HG03439 (cell line): ENCODE data around the gene NAT9.

ENCODE experiments used
- ATAC-seq: cut with Tn5 transposase; IDR thresholded peaks from one replicate; pipeline ENCODE4 v1.9.1; 2021; ENCODE audit warnings: mild to moderate bottlenecking, moderate library complexity; ENCODE audit not compliant: unreplicated experiment

The NAT9 gene

GRCh38 chr17:74763565-74764387 lies 12.4 kb downstream of the NAT9 start:
- ATAC-seq: no peak

GRCh38 chr17:74761931-74762330 lies 14.2 kb downstream of the NAT9 start:
- ATAC-seq: no peak

GRCh38 chr17:74761419-74761818 lies 14.7 kb downstream of the NAT9 start:
- ATAC-seq: no peak

- no peak for ATAC-seq
These were observed 15.6 kb downstream of the NAT9 start for GRCh38 chr17:74760404-74761105.

- no peak for ATAC-seq
These were observed 16.2 kb downstream of the NAT9 start for GRCh38 chr17:74759941-74760340.

GRCh38 chr17:74759243-74759801 lies 16.8 kb downstream of the NAT9 start:
- no peak for ATAC-seq

GRCh38 chr17:74758848-74759168 lies 17.3 kb downstream of the NAT9 start:
- ATAC-seq: no peak

- no peak for ATAC-seq
These were observed 18.0 kb downstream of the NAT9 start for GRCh38 chr17:74757931-74758847.

- no peak for ATAC-seq
These were observed 18.6 kb downstream of the NAT9 start for GRCh38 chr17:74757502-74757901.

- ATAC-seq: no peak
These were observed 19.3 kb downstream of the NAT9 start for GRCh38 chr17:74756891-74757290.

GRCh38 chr17:74755533-74755932 lies 20.6 kb downstream of the NAT9 start:
- no peak for ATAC-seq

GRCh38 chr17:74754832-74755231 lies 21.3 kb downstream of the NAT9 start:
- no peak for ATAC-seq

GRCh38 chr17:74752822-74753401 lies 23.2 kb downstream of the NAT9 start:
- ATAC-seq: no peak

GRCh38 chr17:74752415-74752814 lies 23.7 kb downstream of the NAT9 start:
- ATAC-seq: no peak

- ATAC-seq: no peak
These were observed 25.6 kb downstream of the NAT9 start for GRCh38 chr17:74750327-74751069.

- no peak for ATAC-seq
These were observed 26.2 kb downstream of the NAT9 start for GRCh38 chr17:74750039-74750326.

GRCh38 chr17:74749279-74750038 lies 26.7 kb downstream of the NAT9 start:
- peak; percentile 4 for ATAC-seq

GRCh38 chr17:74748529-74749278 lies 27.4 kb downstream of the NAT9 start, which contains the start of gene NHERF1:
Gene NHERF1, plus strand, starts transcription at chr17:74748628. Its CDS starts 219 bp downstream, at chr17:74748847.
- peak; percentile 86 for ATAC-seq

GRCh38 chr17:74748279-74748528 lies 27.9 kb downstream of the NAT9 start:
- no peak for ATAC-seq
